Upper lobe of left lung (tissue), 4 donors: ENCODE results near the gene ATG7.

ENCODE experiments used
- CTCF ChIP-seq, 6 experiments: fragments of 450-650 bp in 4 of 6; fragments of 200-600 bp in 2 of 6; sonication (generic) in 2 of 6; IDR thresholded peaks; one replicate each; pipeline ENCODE4 v1.5.1; 2016 to 2019; ENCODE audit warnings: antibody characterized with exemption in 6 of 6
- EP300 ChIP-seq, 4 donors: sonication (generic); formaldehyde crosslinking; IDR thresholded peaks; one replicate each; pipeline ENCODE4 v1.5.1; 2017; ENCODE audit warnings: antibody characterized with exemption in 4 of 4, control low read depth in 2 of 4
- POLR2A ChIP-seq, 4 donors: fragments of 450-650 bp; IDR thresholded peaks; one replicate each; pipeline ENCODE4 v1.5.1; 2016 to 2017; ENCODE audit warnings: antibody characterized with exemption in 4 of 4, mild to moderate bottlenecking in 2 of 4

- TF ChIP-seq CTCF (IDR thresholded peaks at IDR 0.05) (no peak), EP300 (IDR thresholded peaks at IDR 0.05) (no peak), POLR2A (IDR thresholded peaks at IDR 0.05) (no peak)
These were observed 101.5 kb downstream of the ATG7 start for GRCh38 chr3:11373654-11374053.
